Measurements from ENCODE around the gene ITGA1. TPM values are rescaled to one million over a fixed set of nuclear protein-coding genes. Genes with fewer than 3 reads are reported as not detected.

ITGA1 gene
- total RNA-seq, 4 donors from 2014 or later = 29.7 to 126 (median 47.1) TPM

GRCh38 chr5:52839285-52839684 is 51.6 kb downstream of the ITGA1 start:
- TF ChIP-seq CTCF (IDR thresholded peaks at IDR 0.05; ENCODE audit: low read depth) = no peak

- TF ChIP-seq CTCF (IDR thresholded peaks at IDR 0.05; ENCODE audit: low read depth) = no peak
Measured at GRCh38 chr5:52840277-52841050, 52.7 kb downstream of the ITGA1 start.

- TF ChIP-seq CTCF (IDR thresholded peaks at IDR 0.05; ENCODE audit: low read depth) = no peak
Measured at GRCh38 chr5:52841114-52841513, 53.4 kb downstream of the ITGA1 start.

GRCh38 chr5:52842111-52842510 is 54.4 kb downstream of the ITGA1 start:
- no peak for TF ChIP-seq CTCF (IDR thresholded peaks at IDR 0.05; ENCODE audit: low read depth)

GRCh38 chr5:52844885-52845284 is 57.2 kb downstream of the ITGA1 start:
- no peak for TF ChIP-seq CTCF (IDR thresholded peaks at IDR 0.05; ENCODE audit: low read depth)

- no peak for TF ChIP-seq CTCF (IDR thresholded peaks at IDR 0.05; ENCODE audit: low read depth)
Measured at GRCh38 chr5:52846182-52846842, 58.6 kb downstream of the ITGA1 start.

- no peak for TF ChIP-seq CTCF (IDR thresholded peaks at IDR 0.05; ENCODE audit: low read depth)
Measured at GRCh38 chr5:52849544-52849943, 61.8 kb downstream of the ITGA1 start.
